ENCODE data around the gene NRF1.
"Not testable (repeated sequence)": the region's sequence is repeated elsewhere in the genome, so short reads cannot be mapped to it uniquely, and the experiment has no call there.

The NRF1 gene

GRCh38 chr7:129607471-129608120, 3.9 kb upstream of the NRF1 start:
- peak; percentile 56 for DNase-seq (ENCODE audit: low spot score)

DNA sequence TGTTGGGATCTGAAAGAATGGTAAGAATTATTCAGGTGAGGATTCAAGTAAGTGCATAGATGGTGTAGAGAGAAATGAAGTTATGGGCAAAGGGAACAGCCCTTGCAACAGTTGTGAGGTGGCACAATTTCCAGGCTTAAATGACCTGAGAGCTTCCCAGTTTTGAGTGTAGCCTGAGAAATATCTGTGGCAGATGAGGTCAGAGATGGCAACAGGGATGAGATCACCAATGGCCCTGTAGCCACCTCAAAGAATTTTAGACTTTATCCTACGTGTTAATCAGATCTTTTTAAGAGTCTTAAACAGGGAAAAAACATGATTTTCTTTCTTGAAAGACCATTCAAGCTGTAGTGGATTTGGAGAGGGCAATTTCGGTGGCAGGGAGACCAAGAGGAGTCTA, 1.9 kb upstream of the NRF1 start:
- no peak for DNase-seq (ENCODE audit: low spot score)

GRCh38 chr7:129610709-129611245, 743 bp upstream of the NRF1 start:
- no peak for DNase-seq (ENCODE audit: low spot score)

DNA sequence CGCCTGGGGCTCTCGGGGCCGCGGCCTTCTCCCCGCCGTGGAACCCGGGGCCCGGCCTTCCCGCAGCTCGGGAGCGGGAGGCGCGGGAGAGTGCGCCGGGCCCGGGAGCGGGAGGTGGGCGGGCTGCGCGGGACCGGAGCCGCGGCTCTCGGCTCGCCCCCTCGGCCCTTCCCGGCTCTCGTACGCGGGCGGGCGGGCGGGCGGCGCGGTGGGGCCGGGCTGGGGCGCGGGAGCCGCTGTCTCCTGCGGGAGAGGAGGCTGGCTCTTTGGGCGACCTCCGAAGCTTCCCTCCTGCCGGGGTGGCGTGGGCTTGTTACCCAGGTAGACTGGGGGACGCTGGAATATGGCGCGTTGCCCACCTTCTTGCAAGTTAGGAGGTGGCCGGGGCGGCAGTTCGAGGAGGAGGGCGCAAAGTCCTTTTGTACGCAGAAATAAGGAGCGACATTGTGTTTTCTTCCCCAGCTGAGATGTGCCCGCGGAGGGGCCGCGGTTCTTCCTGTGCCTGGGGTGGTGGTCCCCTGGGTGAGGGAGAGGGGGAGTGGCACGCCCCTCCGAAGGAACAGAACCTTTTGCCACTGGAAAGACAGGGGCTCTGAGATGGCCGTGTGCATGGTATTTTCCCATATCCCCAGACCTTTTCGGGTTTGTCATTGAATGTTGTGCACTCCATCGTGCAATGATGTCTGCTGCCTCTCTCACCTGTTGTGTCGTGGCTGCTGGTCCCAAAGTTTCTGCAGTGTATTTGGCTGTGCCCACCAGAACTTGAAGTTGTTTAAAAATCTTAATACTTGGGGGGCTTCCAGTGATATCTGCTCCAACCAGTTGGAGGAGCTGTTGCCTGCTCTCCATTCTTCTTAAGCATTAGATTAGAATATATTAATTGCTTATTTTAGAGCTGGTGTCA, 844 bp downstream of the NRF1 start:
- peak; percentile 59 for DNase-seq (ENCODE audit: low spot score)

DNA sequence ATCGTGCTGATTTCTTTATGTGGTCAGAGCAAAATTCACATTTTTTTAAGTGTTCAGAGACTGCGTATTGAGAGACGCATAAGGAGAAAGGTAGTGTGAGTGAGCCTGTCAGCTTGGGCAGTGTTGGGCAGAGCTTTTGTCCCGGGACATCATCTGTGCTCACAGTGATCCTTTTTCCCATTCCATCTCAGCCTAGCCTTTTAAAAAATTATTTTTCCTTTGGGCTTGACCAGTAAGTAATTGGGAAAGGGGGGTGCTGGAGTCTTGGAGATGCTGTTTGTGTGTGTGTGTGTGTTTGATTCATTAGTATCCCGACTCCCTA, 1.5 kb downstream of the NRF1 start:
- DNase-seq (ENCODE audit: low spot score) = no peak

- no peak for DNase-seq (ENCODE audit: low spot score)
Observed at GRCh38 chr7:129615018-129615417, 3.5 kb downstream of the NRF1 start.

- DNase-seq (ENCODE audit: low spot score) = no peak
Observed at GRCh38 chr7:129616530-129616929, 5.0 kb downstream of the NRF1 start.

- no peak for DNase-seq (ENCODE audit: low spot score)
Observed at GRCh38 chr7:129617178-129617577, 5.7 kb downstream of the NRF1 start.

GRCh38 chr7:129617652-129618051, 6.1 kb downstream of the NRF1 start:
- DNase-seq (ENCODE audit: low spot score) = no peak

DNA sequence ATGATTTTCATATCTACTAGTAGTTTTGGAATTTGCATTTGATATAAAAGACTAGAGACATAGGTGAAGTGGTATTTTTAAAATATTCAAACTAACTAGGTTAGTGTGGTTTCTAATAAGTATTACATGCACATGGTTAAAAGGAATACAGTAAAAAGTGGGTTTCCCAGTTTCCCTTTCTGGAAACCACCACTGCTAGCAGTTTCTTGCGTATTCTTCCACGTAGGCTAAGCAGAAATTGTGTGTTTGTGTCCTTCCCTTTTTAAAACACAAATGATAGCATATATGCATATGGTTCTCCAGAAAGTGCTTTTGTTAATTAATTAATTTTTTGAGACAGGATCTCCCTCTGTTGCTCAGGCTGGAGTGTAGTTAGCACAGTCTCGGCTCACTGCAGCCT, 15.4 kb downstream of the NRF1 start:
- no peak for DNase-seq (ENCODE audit: low spot score)

GRCh38 chr7:129630341-129630740, 18.8 kb downstream of the NRF1 start:
- DNase-seq (ENCODE audit: low spot score) = no peak

GRCh38 chr7:129634361-129635034, 23.0 kb downstream of the NRF1 start:
- DNase-seq (ENCODE audit: low spot score) = no peak

GRCh38 chr7:129635300-129636029, 23.9 kb downstream of the NRF1 start:
- peak; percentile 75 for DNase-seq (ENCODE audit: low spot score)

GRCh38 chr7:129636030-129636550, 24.6 kb downstream of the NRF1 start:
- DNase-seq (ENCODE audit: low spot score) = not testable (repeated sequence)

GRCh38 chr7:129636641-129637040, 25.1 kb downstream of the NRF1 start:
- DNase-seq (ENCODE audit: low spot score) = no peak

GRCh38 chr7:129640400-129640799, 28.9 kb downstream of the NRF1 start:
- no peak for DNase-seq (ENCODE audit: low spot score)

DNA sequence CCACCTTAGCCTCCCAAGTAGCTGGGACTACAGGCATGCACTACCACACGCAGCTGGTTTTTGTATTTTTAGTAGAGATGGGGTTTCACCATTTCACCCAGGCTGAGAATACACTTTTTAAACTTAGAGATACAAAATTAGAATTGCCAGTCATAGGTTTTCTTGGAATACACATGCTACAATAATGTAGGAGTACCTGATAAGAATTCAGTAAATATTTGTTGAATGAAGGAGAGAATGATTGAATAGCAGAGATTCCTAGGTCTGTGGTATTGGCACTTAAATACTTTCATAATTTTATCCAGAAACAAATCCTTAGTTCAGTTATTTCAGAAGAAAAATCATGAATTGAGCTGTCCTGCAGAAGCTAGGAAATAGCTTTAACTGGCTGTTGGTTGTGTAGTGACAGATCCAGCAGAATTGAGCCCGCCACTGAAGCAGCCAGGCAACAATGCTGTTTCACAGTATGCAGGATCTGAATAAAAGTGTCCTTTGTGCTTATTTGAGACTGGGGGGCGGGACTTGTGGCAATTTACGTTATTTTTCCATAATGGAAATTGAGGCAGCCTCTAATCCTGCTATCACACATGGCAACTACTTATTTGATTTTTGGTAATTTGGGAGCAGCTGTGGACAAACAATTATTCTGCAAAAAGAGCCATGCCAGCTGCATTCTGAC, 31.5 kb downstream of the NRF1 start:
- DNase-seq (ENCODE audit: low spot score) = no peak

DNA sequence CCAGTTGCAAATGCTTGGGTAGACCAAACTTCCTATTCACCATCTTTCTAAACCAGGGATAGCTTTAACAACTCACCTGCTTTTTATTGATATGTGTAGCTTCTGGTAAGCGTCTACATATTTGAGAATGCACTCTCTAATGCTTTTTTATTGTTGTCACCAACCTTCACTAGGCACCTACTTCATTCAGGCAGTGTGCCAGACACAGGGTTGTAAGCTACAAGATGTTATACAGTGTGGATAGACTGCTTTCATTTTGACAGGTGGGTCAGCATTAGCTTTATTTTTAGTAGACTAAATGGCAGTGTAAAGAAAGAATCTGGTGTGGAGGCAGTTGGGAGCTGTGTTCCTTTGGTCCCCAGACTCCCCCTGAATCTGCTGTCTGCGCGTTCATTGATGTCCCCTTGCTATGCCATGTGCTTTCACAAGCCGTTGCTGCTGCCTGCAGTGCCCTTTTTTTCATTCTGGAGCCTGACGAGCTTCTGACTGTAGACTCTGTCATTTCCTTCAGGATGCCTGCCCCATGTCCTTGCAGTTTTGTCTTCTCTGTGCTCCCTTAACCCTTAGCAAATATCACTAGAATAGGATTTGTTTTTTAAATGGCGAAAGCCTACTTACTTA, 32.1 kb downstream of the NRF1 start:
- no peak for DNase-seq (ENCODE audit: low spot score)

DNA sequence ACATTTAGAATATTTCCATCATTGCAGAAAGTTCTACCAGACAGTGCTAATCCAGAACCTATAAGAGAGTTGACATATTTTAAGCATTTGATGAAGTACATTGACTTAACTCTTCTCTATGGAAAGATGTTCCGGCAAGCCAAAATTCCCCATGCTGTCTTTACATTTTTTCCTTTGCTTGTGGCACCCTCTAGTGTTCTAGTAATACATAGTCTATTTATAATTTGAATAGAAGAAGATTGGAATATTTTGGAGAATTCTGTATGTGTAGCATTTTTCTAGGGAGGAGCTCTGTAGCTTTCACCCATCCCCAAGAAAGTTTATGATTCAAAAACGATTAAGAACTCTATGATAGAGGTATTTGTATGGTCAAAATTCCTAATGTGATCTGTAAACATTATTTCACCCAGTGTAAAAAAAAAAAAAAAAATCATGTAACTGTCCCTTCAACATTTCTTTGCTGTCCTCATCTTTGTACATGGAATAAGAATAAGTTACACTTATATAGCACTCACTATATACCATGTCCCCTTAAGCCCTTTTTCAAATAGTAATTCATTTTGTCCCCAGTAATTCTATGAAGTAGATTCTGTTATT, 33.2 kb downstream of the NRF1 start:
- DNase-seq (ENCODE audit: low spot score) = peak; percentile 56

GRCh38 chr7:129646369-129647021, 35.0 kb downstream of the NRF1 start:
- DNase-seq (ENCODE audit: low spot score) = no peak

All from hematopoietic multipotent progenitor cell treated with erythropoietin and hydrocortisone succinate and interleukin-3 and kit ligand, for 15 days (in vitro differentiated cells).